Stimulated activated CD4-positive, alpha-beta T cell treated with anti-CD3 and anti-CD28 coated beads, Interleukin-1b, Interleukin-23, amount 100 ng/mL, for 48 hours (primary cell): ENCODE data around the gene PSTPIP2.
"Not testable (repeated sequence)": the region's sequence is repeated elsewhere in the genome, so short reads cannot be mapped to it uniquely, and the experiment has no call there.

Source experiments
- DNase-seq: peaks from one replicate; pipeline ENCODE4 v3.0.0-alpha.2; 2020

The PSTPIP2 gene, protein sequence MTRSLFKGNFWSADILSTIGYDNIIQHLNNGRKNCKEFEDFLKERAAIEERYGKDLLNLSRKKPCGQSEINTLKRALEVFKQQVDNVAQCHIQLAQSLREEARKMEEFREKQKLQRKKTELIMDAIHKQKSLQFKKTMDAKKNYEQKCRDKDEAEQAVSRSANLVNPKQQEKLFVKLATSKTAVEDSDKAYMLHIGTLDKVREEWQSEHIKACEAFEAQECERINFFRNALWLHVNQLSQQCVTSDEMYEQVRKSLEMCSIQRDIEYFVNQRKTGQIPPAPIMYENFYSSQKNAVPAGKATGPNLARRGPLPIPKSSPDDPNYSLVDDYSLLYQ

DNA sequence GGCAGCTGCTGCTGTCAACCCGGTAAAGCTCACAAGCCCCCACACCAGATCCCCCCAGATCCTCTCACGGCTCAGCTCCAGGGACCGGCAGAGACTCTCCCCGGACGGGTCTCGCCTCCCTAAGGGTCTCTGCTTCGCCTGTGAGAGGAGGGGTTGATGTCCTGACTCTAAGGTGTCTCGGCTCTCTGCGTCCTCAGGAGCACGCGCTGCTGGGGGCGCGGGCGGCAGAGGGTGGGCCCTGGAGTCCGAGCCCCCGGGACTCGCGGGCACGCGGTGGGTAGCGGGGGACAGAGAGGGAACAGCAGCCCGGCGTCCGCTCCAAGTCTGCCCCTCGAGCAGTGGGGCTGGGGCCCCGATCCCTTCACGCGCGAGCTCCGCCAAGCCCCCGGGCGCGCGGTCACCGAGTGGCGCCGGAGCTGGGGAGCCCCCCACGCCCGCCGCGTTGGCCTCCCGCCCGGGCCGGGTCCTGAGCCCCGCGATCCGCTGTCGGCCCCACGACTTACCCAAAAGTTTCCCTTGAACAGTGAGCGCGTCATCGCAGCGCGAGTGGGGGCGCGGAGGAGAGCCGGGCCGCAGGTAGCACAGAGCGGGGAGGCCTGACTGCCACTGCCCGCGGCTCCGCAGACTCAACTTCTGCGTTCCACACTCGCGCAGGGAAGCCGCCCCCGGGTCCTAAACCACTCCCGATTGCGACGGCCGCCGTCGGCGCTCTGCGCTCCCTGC, at the start of gene PSTPIP2:
PSTPIP2 (minus strand) TSS at position 608 of the 723 bp plus-strand sequence; CDS start at position 536, 72 bp downstream.
- DNase-seq: peak; percentile 70

DNA sequence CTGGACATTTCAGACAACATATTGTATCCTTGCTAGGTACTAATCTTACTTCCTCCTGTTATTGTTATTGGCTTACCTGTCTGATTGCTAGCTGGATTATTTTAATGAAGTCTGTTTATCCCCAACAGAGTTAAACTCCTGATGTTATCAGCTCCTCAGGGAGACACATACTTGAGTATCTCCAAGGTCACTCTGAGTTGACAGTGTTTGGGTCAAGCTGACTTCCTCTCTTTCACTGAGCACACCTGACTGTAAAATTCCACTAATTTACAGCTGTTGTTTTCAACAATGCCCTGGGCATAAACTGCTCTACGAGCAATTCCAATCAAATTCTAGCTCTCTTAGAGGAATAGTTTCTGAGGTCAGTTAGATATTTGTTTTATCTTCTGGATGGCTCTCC, 41.7 kb upstream of the PSTPIP2 start:
- no peak for DNase-seq

DNA sequence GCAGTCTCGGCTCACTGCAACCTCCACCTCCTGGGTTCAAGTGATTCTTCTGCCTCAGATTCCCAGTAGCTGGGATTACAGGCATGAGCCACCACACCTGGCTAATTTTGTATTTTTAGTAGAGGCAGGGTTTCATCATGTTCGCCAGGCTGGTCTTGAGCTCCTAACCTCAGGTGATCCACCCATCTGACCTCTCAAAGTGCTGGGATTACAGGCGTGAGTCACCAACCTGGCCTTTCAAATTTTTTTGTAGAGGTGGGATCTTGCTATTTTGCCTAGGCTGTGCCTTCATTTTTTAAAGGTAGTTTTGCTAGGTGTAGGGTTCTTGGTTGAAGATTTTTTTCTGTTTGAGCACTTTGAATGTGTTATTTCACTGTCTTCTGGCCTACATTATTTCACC, 38.3 kb upstream of the PSTPIP2 start:
- DNase-seq: no peak

DNA sequence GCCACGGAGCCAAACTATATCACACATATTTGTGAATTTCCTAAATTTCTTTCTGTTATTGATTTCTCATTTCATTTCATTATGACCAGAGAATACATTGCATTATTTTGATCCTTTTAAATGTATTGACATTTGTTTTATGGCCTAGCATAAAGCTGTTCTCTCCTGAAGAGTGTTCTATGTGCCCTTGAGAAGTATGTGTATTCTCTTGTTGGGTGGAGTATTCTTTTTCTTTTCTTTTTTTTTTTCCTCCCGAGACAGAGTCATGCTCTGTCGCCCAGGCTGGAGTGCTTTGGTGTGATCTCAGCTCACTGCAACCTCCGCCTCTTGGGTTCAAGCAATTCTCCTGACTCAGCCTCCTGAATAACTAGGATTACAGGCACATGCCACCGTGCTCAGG, 37.3 kb upstream of the PSTPIP2 start:
- DNase-seq: no peak

DNA sequence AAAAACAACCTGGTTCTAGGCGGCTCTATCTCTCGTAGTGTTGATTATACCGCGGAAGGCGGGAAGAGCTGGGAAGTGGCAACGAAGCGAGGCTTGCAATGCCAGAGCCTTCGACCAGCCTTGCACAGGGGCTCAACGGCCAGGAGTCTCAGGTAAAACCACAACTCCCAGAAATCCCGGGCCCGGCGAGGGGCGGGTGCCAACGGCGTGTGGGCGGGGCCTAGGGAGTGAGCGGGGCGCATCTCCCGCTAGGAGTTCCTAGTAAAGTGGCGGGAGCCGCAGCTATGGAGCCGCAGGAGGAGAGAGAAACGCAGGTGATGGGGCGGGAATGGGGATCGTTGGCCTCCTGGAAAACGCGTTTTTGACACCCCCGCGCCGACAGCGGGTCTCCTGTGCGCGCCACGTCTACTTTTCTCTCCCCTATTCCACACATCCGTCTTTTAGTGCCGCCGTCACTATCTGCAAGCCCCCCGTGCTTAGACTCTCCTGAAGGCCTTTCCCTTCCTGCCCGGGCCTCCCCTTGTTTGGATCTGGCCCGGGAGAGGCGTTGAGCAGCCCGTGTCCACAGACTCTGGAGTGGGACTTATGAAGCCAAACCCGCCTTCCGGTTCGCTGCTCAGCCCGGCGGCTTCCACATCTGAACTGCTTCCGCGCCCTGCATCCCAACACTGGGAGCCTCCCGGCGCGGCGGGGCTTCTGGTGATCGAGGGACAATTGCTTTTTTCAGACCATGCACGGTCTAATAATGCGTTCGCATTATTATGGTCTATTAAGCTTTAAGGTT, 32.3 kb upstream of the PSTPIP2 start, which contains the start of gene HAUS1:
HAUS1 (plus strand) TSS at position 258 of the 784 bp plus-strand sequence; CDS start at position 285, 27 bp downstream.
- peak; percentile 82 for DNase-seq

DNA sequence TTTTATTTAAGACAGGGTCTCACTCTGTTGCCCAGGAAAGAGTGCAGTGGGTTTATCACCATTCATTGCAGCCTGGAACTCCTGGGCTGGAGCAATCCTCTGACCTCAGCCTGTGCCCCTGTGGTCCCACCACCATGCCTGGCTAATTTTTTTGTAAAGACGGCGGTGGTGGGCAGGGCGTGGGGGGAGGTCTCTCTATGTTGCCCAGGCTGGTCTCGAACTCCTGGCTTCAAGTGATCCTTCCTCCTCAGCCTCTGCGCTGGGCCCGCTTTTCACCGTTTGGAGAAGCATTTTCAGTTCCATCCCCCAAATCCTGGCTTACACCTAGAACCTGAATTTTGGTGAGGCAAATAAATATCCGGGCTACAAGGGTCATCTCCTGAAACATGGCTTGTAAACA, 27.4 kb upstream of the PSTPIP2 start:
- DNase-seq: no peak

DNA sequence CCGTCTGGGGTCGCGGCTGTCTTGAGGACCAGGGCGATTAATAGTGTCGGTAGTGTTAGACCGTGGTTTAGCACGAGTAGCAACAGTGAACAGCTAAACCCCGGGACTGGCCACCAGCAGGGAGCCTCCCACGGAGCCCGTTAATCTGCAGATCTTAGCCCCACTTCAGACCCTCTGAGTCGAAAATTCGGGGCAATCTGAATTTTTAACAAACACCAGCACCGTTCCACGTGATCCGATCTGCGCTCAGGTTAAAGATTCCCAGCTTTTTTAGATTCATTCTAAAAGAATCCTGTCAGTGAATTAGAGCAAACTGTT, 26.5 kb upstream of the PSTPIP2 start:
- no peak for DNase-seq

DNA sequence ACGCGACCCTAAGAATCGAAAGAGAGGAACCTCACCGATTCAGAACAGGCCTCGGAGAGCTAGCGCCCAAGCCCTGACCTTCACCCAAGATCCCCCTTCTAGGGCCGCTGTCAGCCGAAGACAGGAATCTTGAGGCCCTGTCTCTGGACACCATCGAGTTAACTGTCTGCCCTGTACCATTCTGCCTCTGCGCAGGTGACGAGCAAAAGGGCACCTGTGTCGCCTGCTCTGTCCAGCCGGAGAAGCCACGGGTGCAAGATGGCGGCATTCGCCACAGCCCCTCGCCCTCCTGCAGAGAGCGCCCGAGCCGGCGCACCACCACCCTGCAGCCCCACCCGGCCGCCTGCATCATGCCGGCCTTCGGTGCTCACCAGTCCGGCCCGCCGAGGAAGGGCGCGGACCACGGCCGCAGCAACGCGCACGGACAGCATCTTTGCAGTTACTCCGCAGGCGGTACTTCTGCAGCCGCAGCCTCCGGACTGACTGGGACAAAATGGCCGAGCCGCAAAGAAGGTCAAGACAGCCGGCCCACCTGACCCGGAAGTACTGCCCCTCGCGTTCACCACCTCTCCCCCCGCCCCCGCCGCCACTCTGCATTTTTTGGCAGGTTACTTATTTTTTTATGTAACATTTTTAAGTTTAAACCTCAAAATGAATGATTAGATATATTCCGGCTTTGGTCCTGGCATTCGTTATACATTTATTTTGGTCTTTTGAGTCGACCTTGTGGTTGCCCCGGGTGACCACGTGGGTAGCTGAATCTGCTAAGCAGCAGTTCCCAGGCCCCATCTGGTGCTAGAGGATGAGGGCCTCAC, 25.9 kb upstream of the PSTPIP2 start, which contains the start of gene ATP5F1A:
ATP5F1A (minus strand) TSS at position 496 of the 815 bp plus-strand sequence; CDS start at position 431, 65 bp downstream.
- peak; percentile 87 for DNase-seq

DNA sequence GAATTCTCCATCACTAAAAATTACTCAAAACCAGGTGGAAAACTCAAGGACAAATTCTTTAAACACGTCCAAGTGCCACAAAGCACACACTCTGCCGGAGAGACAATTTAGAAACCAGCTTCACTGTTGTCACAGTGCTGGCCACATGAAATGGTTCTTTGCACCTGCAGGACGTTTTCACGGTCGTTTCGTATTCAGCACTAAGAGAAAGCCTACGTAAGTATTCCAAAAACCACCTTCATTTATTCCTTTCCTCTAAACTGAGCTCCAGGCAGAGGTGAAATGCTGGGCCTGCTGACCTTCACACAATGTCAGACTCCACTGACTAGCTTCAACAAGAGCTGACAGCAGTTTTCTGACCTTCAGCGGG, 25.4 kb upstream of the PSTPIP2 start:
- no peak for DNase-seq

DNA sequence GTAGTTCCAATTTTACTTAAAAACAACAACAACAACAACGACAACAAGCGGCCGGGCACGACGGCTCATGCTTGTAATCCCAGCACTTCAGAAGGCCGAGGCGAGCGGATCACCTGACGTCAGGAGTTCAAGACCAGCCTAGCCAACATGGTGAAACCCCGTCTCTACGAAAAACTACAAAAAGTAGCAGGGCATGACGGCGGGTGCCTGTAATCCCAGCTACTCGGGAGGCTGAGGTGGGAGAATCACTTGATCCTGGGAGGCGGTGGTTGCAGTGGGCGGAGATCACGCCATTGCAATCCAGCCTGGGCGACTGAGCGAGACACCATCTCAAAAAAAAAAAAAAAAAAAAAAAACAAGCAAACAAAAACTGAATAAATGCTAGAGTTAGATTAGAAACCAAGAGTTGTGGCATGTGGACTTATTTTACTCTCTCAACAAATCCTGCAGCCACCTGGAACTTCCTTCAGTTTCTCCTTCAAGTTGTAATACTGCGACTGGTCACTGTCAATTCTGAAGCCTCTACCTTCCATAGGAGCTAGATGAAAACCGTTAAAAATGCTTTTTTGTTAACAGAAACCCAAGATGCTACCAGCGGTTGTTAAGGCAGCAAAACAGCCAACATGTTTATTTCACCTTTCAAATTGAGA, 24.7 kb upstream of the PSTPIP2 start:
- no peak for DNase-seq

DNA sequence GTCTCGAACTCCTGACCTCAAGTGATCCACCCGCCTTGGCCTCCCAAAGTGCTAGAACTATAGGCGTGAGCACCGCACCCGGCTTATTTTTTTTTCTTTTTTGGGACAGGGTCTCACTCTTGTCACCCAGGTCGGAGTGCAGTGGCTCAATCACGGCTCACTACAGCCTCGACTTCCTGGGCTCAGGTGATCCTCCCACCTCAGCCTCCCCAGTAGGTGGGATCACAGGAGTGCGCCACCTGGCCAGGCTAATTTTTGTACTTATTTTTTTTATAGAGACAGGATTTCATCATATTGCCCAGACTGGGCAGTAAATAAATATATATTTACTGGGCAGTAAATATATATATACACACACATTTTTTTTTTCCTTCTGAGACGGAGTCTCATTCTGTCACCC, 23.5 kb upstream of the PSTPIP2 start:
- DNase-seq: no peak

DNA sequence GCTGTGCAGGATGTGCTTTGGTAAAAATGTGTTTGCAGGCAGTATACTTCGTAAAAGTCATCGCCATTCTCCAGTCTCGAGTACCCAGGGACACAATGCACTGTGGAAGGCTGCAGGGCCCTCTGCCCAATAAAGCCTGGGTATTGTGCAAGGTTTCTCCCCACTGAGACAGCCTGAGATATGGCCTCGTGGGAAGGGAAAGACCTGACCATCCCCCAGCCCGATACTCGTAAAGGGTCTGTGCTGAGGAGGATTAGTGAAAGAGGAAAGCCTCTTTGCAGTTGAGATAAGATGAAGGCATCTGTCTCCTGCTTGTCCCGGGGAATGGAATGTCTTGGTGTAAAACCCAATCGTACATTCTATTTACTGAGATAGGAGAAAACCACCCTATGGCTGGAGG, 16.4 kb upstream of the PSTPIP2 start:
- DNase-seq: not testable (repeated sequence)

DNA sequence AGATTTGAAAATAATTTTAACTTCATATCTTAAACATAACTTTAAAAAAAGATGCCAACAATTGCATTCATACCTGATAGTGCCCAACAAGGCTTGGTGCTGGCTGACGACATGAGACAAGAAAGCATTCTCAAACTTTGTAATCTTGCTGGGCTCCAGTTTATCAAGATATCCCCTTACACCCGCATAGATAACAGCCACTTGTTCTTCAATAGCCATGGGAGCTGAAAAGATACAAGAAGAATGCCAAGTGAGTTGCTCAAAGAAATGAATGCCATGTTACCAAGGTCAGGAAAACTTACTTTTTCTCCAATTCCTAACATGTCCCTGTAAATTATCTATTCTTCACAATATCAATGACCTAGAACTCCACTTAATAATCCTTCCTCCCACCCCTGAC, 12.4 kb upstream of the PSTPIP2 start:
- no peak for DNase-seq

DNA sequence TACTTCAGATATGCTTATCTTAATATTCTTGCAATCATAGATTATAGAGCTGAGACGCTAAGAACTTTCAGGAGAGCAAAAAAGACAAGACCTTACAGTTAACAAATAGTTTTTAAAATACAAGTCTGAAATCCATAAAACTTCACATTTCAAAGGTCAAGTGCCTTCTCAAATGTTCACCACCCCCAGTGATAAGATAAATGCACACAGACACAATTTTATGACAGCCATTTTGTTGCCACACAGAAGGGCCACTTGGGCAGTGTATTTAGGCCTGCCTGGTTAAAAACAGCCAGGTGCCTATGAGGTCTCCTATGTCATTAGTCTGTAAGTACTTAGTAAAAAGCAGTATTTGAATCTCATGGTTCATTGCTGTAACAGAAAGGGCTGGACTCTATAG, 8.1 kb upstream of the PSTPIP2 start:
- no peak for DNase-seq

DNA sequence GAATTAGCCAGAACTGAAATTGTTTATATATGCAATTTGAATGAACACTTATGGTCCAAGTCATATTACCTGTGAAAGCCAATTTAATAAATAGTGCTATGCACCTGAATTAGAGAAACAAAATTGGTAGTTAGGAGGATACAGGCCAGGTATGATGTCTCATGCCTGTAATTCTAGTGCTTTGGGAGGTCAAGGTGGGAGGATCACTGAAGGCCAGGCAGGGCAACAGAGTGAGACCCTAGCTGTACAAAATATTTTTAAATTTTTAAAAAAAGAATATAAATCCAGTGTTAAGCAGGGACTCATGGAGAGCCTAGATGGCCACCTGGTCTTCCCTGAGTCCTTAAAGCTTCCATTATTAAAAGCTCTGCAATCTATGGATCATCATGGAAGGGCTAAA, 7.3 kb upstream of the PSTPIP2 start:
- no peak for DNase-seq

DNA sequence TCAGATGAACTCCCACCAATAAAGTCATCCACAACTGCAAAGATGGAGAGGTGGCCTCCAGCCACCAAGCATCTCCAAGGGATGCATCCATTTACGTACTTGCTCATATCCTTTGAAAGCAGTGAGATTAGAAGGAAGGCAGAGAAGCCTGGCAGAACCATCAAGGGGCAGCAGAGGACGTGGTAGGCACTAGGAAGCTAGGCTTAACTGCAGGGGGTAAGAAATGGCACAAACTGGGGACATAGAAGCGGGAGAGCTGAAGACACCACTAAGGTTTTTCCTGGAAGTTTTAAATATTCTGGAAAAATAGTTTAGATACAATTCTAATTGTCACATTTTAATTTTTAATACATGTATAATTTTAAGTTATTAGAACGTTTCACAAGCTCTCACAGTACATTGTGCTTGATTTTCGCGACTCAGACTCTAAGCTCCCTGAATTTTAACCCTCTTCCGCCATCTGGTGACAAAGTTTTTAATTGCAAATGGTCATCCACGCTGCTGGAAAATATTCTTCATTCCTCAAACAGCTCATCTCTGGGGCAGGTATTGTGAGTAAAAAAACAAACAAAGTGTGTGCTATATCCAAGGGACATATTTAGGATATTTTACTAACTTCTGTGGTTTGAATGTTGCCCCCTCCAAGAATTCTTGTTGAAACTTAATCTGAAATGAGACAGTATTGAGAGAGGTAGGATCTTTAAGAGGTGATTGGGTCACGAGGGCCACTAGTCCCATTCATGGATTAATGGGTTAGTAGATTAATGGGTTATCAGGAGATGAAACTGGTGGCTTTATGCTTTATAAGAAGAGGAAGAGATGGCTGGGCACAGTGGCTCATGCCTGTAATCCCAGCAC, 1.6 kb upstream of the PSTPIP2 start:
- DNase-seq: peak; percentile 41

DNA sequence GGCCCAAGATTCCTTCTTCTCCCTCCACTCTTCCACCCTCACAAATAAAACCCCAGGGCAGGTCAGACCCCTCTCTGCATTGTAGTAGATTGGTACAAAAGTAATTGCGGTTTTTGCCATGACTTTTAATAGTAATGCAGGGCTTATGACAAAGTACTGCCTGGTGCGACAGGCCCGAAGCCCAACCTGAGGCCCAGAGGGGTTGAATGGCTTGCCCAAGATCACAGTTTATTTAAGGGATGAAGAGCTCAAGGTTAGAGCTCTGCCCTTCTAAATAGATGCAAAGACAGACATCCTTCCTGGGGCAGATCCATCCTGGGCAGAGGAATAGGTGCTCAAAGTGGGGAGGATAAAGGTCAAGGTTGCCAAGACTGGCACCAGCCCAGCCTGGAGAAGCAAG, 899 bp upstream of the PSTPIP2 start:
- no peak for DNase-seq

DNA sequence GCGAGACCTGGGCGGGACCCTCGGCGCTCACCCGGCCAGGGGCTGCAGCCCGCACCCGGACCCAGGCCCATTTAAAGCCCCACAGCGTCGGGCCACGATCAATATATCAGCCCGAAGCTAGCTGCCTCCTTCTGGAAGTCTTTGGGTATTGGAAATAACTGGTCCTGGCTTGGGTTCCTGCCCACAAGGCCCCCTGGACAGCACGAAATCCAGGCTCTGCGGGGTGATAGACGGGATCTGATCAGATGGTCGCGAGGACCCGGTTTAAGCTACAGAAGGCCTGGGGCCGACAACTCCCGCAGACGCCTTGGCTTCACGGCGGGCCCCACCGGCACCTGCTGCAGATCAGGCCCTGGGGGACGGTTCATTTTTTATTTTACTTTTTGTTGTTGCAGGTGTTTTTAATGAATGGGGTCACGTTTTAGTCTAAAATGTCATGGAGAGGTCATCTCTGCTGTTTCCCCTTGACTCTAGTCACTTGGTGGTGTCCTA, 362 bp upstream of the PSTPIP2 start:
- no peak for DNase-seq

DNA sequence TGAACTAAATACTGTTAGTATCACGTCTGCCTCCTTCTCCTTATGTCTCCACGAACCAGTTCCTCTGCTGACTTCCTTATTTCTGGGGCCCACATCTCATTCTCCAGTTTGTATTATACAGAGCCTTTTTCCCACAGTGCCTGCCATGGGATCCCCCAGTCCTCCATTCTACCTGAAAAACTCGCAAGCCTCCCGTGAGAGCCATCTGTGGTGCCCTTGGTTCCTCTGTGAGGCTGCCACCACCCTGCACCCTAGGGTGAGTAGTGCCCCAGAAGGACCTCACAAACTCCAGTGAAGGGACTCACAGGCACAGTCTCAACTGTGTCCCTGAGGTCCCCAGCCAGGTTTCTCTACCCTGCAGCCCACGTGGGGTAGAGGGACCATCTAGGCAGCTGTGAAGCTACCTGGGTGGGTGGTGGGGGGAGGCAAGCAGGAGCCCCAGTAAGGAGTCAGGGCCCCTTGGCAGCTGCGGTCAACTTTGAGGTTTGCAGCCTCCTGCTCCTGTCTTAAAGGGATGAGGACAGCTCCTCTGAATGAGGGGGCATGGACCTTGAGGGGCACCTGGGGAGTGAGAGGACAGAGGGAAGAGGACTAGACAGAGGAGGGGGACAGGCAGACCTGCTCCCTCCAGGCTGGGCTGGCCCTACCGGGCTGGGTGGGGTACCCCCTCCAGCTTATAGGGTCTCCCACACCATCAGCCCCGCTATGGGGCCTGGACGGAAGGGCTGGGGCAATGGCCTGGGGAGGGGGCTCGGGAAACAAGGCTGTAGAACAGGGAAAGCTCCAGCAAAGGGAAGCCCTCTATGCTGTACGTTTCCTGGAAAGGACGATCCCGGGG, 1.0 kb downstream of the PSTPIP2 start:
- peak; percentile 16 for DNase-seq

DNA sequence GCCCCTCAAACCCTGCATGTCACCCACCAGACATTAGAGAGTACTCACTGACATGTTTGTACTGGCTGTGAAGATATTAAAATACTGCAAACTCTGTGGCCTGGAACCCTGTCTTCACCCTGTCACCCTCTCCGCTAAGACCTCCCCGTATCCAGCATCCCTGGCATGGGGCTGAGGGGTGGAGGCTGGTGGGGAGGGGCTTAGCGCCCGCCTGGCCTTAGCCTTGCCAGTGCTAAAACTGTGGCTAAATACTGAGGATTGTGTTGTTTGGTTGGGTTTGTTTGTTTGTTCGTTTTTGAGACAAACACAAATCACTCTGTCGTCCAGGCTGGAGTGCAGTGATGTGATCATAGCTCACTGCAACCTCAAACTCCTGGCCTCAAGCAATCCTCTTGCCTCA, 1.8 kb downstream of the PSTPIP2 start:
- no peak for DNase-seq
